Measurements from ENCODE around the gene ZBTB7C. TPM values are rescaled to one million over a fixed set of nuclear protein-coding genes. Genes with fewer than 3 reads are reported as not detected.
A peak's percentile ranks its signal among the peaks of the same experiment; 100 is the strongest.

Gene ZBTB7C
- total RNA-seq, 1 donor from 2014 or later, result 1.4 TPM

DNA sequence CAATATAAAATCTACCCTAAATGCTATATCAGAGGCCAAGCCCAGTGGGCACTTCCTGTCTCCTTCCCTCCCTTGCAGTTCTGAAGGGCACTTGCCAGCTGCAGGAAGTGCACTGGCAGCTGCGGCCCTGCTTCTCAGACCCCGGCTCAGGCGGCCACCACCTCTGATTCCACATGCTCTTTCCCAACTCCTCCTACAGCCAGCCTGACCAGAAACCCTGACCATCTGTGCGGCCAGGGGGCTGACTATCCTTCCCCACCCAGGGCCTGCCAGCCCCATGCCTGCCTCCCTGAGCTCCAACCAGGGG is 88.6 kb downstream of the ZBTB7C start:
- Mint-ChIP-seq H3K27ac (ENCODE audit: unreplicated experiment) (no peak overlapping the region), H3K9me3 (ENCODE audit: low read depth) (peaks cover 4% of the 10 kb centered on the region), H3K36me3 (ENCODE audit: low read depth) (no peaks in the 10 kb centered on the region), H3K27me3 (ENCODE audit: low read depth) (no peaks in the 10 kb centered on the region), H3K4me3 (ENCODE audit: unreplicated experiment) (no peak overlapping the region), H3K4me1 (ENCODE audit: low read depth) (peaks cover 33% of the 10 kb centered on the region)
- TF ChIP-seq, protein P1, sequence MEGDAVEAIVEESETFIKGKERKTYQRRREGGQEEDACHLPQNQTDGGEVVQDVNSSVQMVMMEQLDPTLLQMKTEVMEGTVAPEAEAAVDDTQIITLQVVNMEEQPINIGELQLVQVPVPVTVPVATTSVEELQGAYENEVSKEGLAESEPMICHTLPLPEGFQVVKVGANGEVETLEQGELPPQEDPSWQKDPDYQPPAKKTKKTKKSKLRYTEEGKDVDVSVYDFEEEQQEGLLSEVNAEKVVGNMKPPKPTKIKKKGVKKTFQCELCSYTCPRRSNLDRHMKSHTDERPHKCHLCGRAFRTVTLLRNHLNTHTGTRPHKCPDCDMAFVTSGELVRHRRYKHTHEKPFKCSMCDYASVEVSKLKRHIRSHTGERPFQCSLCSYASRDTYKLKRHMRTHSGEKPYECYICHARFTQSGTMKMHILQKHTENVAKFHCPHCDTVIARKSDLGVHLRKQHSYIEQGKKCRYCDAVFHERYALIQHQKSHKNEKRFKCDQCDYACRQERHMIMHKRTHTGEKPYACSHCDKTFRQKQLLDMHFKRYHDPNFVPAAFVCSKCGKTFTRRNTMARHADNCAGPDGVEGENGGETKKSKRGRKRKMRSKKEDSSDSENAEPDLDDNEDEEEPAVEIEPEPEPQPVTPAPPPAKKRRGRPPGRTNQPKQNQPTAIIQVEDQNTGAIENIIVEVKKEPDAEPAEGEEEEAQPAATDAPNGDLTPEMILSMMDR (IDR thresholded peaks at IDR 0.05), result no peak
- no peak for DNase-seq (ENCODE audit: low spot score)

DNA sequence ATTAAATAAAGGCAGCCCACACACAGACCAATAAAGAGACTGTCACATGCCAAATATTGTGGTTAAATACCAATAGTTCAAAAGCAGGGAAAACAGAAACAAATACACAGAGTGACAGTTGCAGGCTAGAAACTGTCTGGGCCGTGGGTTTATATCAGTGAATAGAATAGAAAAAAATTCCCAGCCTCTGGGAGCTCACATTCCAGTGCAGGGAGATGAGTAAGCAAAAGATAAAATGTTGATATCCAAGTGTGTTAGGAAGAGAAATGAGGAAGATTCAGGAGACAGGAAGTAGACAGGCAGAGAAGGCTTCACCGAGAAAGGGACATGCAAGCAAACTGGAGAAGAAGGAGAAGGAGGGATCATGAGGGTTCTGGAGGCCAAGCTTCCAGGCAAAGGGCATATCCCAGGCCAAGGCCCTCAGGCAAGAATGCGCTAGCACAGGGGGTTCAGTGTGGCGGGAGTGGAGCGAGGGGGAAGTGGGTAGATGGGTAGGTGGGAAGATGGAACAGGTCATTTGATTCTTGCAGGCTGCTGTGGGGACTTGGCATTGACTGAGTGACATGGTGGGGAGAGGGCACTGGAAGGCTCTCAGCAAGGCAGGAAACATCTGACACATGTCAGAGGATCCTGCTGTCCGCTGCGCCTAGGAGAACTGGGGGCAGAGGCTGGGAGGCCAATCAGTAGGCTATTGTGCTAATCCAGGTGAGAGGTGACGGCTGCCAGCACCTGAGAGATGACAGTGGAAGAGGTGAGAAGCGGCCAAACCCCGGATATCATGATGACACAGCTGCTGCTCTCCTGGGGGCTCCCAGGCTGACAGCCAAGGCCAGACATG is 89.2 kb downstream of the ZBTB7C start:
- Mint-ChIP-seq H3K27me3 (ENCODE audit: low read depth) (no peaks in the 10 kb centered on the region), H3K4me1 (ENCODE audit: low read depth) (peaks cover 33% of the 10 kb centered on the region), H3K4me3 (ENCODE audit: unreplicated experiment) (no peak overlapping the region), H3K27ac (ENCODE audit: unreplicated experiment) (peak overlapping the region; percentile 63), H3K36me3 (ENCODE audit: low read depth) (no peaks in the 10 kb centered on the region), H3K9me3 (ENCODE audit: low read depth) (peaks cover 4% of the 10 kb centered on the region)
- TF ChIP-seq, protein P1 (IDR thresholded peaks at IDR 0.05), result no peak
- DNase-seq (ENCODE audit: low spot score), result no peak

DNA sequence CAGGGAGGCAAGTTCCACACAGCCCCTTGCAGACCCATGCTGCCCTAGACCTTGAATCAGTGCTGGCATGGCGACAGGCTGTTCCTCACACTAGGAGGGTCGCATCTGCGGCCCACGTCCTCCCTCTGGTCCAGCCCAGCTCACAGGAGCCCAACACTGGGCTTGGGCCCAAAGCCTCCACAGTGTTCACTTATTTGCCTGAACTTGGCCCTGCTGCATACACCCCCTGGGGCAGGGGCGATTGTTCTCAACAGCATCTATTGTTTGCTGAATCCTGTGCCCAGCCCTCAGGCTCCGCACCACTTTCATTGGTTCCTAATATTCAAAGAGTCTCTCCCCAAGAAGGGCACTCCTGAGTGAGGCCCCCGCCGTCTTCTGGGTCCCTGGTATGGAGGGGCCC is 90.7 kb downstream of the ZBTB7C start:
- H3K36me3 Mint-ChIP-seq (ENCODE audit: low read depth), result no peaks in the 10 kb centered on the region
- H3K9me3 Mint-ChIP-seq (ENCODE audit: low read depth), result peaks cover 4% of the 10 kb centered on the region

DNA sequence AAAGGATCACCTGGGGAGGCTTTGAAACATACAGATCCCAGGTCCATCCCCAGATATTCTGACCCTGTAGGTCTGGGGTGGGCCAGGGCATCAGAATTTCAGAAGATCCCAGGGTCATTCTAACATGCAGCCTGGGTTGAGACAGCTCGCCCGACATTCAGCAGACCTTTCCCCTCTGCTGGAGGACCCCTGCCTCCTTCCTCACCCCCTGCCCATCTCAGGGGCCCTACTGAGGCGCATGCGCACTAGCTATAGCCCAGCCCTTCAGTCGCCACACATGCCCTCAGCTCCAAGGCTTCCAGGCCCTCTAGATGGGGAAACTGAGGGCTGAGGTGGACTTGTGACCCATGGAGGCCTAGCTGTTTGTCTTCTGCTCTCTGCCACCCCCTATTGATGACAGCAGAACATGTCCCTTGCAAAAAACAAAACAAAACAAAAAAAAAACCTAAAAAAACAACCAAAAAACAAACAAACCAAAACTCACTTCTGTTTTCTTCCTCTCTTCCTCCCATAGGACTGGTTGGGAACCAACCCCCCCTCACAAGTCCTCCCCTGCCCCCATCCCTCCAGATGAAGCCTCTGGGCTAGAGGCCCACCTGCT is 91.3 kb downstream of the ZBTB7C start:
- DNase-seq (ENCODE audit: low spot score), result no peak
- Mint-ChIP-seq H3K27ac (ENCODE audit: unreplicated experiment) (no peak overlapping the region), H3K36me3 (ENCODE audit: low read depth) (no peaks in the 10 kb centered on the region), H3K9me3 (ENCODE audit: low read depth) (peaks cover 4% of the 10 kb centered on the region), H3K27me3 (ENCODE audit: low read depth) (no peaks in the 10 kb centered on the region), H3K4me3 (ENCODE audit: unreplicated experiment) (no peak overlapping the region), H3K4me1 (ENCODE audit: low read depth) (peaks cover 26% of the 10 kb centered on the region)
- TF ChIP-seq, protein P1 (IDR thresholded peaks at IDR 0.05), result peak; percentile 44

More for the DNA sequence above, 90.7 kb downstream of the ZBTB7C start:
- no peaks in the 10 kb centered on the region for H3K27me3 Mint-ChIP-seq (ENCODE audit: low read depth)
- peaks cover 26% of the 10 kb centered on the region for H3K4me1 Mint-ChIP-seq (ENCODE audit: low read depth)
- no peak overlapping the region for H3K27ac Mint-ChIP-seq (ENCODE audit: unreplicated experiment)
- TF ChIP-seq, protein P1 (IDR thresholded peaks at IDR 0.05), result no peak
- no peak overlapping the region for H3K4me3 Mint-ChIP-seq (ENCODE audit: unreplicated experiment)
- no peak for DNase-seq (ENCODE audit: low spot score)

DNA sequence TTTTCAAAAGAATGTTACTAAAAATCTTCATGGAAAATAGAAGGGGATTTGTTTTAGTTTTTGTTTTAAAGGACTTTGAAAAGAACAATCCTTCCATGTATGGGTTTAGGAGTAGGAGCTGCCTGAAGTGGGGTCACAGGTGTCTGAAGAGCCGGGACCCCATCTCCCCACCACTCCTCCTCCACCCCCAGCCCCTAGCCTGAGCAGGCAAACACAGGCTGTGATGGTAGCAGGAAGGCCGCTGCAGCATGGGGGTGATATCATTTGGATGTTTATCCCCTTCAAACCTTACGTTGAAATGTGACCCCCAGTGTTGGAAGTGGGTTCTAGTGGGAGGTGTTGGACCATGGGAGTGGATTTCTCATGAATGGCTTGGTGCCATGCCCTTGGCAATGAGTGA is 93.0 kb downstream of the ZBTB7C start:
- TF ChIP-seq, protein P1 (IDR thresholded peaks at IDR 0.05), result no peak
- peaks cover 2% of the 10 kb centered on the region for H3K27me3 Mint-ChIP-seq (ENCODE audit: low read depth)
- no peak overlapping the region for H3K27ac Mint-ChIP-seq (ENCODE audit: unreplicated experiment)
- DNase-seq (ENCODE audit: low spot score), result no peak
- H3K4me1 Mint-ChIP-seq (ENCODE audit: low read depth), result peaks cover 26% of the 10 kb centered on the region
- H3K9me3 Mint-ChIP-seq (ENCODE audit: low read depth), result no peaks in the 10 kb centered on the region
- no peak overlapping the region for H3K4me3 Mint-ChIP-seq (ENCODE audit: unreplicated experiment)
- no peaks in the 10 kb centered on the region for H3K36me3 Mint-ChIP-seq (ENCODE audit: low read depth)

All from chondrocyte (in vitro differentiated cells).